ENCODE results near the gene SARM1. TPM values are rescaled to one million over a fixed set of nuclear protein-coding genes. Genes with fewer than 3 reads are reported as not detected.

The SARM1 gene
- total and polyA plus RNA-seq, 8 donors, result 11.7 to 19.9 (median 13.2) TPM

GRCh38 chr17:28326114-28326513 lies 45.4 kb upstream of the SARM1 start:
- intact Hi-C loops (cut with DNase I), result no loop called here
- peak; percentile 13 for ATAC-seq
- H3K4me3 ChIP-seq, result no peak overlapping the region

DNA sequence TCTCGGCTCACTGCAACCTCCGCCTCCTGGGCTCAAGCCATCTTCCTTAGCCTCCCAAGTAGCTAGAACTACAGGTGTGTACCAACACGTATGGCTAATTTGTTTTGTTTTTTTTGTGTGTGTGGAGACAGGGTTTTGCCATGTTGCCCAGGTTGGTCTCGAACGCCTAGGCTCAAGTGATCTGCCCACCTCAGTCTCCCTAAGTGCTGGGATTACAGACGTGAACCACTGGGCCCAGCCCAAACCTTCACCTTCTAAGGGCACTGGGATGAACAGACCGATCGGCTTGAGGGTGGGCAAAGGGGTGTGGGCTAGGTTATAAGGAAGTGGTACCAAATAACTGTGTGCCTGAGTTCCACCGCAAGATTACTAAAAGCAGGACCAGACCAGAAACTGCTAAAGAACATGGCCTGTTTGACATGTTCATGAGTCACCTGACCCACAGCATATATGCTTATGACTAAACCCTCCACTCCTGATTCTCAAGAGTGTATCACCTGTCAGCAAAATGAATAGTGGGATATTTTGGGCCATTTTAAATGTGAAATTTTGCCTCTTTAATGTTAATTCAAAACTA lies 44.4 kb upstream of the SARM1 start:
- H3K36me3 ChIP-seq, result peaks cover 0 to 58% of the 10 kb centered on the region in 2 donors
- H3K9me3 ChIP-seq, result no peaks in the 10 kb centered on the region
- TF ChIP-seq, protein P1, sequence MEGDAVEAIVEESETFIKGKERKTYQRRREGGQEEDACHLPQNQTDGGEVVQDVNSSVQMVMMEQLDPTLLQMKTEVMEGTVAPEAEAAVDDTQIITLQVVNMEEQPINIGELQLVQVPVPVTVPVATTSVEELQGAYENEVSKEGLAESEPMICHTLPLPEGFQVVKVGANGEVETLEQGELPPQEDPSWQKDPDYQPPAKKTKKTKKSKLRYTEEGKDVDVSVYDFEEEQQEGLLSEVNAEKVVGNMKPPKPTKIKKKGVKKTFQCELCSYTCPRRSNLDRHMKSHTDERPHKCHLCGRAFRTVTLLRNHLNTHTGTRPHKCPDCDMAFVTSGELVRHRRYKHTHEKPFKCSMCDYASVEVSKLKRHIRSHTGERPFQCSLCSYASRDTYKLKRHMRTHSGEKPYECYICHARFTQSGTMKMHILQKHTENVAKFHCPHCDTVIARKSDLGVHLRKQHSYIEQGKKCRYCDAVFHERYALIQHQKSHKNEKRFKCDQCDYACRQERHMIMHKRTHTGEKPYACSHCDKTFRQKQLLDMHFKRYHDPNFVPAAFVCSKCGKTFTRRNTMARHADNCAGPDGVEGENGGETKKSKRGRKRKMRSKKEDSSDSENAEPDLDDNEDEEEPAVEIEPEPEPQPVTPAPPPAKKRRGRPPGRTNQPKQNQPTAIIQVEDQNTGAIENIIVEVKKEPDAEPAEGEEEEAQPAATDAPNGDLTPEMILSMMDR (IDR thresholded peaks at IDR 0.05), result no peak
- H3K27me3 ChIP-seq, result no peaks in the 10 kb centered on the region
- ATAC-seq (no peak), DNase-seq (no peak)
- peaks cover 0 to 10% of the 10 kb centered on the region in 2 donors for H3K4me1 ChIP-seq
- no peak overlapping the region for H3K4me3 ChIP-seq
- intact Hi-C loops (cut with DNase I), result no loop called here
- H3K27ac ChIP-seq, result no peak overlapping the region

More at GRCh38 chr17:28326114-28326513, 45.4 kb upstream of the SARM1 start:
- no peaks in the 10 kb centered on the region for H3K9me3 ChIP-seq
- no peak overlapping the region for H3K27ac ChIP-seq
- TF ChIP-seq, protein P1 (IDR thresholded peaks at IDR 0.05), result no peak
- H3K4me1 ChIP-seq, result peaks cover 0 to 10% of the 10 kb centered on the region in 2 donors
- H3K27me3 ChIP-seq, result no peaks in the 10 kb centered on the region
- H3K36me3 ChIP-seq, result peaks cover 0 to 48% of the 10 kb centered on the region in 2 donors
- no peak for DNase-seq

DNA sequence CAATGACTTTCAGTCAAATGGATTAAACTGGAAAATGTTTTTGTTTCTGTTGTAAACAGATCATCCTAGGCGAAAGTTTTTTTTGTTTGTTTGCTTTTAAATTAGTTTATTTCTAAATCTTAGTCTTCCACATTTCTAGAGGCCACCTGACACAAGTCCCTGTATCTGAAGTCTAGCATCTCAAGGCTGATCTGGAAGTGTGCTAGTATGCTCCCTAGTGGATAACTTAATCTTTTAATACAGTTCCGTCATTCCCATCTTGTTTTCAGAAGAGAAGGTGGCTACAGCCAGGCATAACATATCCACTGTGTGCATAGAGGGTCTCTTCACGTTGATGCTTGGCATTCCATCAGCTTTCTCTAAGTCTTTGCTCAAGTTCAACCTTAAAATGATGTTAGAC lies 43.8 kb upstream of the SARM1 start:
- ATAC-seq, result no peak
- peaks cover 0 to 59% of the 10 kb centered on the region in 2 donors for H3K36me3 ChIP-seq
- H3K4me1 ChIP-seq, result peaks cover 0 to 10% of the 10 kb centered on the region in 2 donors

GRCh38 chr17:28328325-28328724 lies 43.2 kb upstream of the SARM1 start:
- intact Hi-C loops (cut with DNase I), result no loop called here
- DNase-seq, result no peak
- Histone ChIP-seq H3K27ac (no peak overlapping the region), H3K4me1 (peaks cover 0 to 14% of the 10 kb centered on the region in 2 donors), H3K9me3 (no peaks in the 10 kb centered on the region), H3K36me3 (peaks cover 0 to 59% of the 10 kb centered on the region in 2 donors), H3K27me3 (no peaks in the 10 kb centered on the region), H3K4me3 (no peak overlapping the region)
- no peak for ATAC-seq
- TF ChIP-seq, protein P1 (IDR thresholded peaks at IDR 0.05), result no peak

More for the DNA sequence above, 43.8 kb upstream of the SARM1 start:
- no peak overlapping the region for H3K4me3 ChIP-seq
- no peaks in the 10 kb centered on the region for H3K27me3 ChIP-seq
- no peaks in the 10 kb centered on the region for H3K9me3 ChIP-seq
- TF ChIP-seq, protein P1 (IDR thresholded peaks at IDR 0.05), result no peak
- intact Hi-C loops (cut with DNase I), result no loop called here
- DNase-seq, result no peak
- H3K27ac ChIP-seq, result no peak overlapping the region

- no peaks in the 10 kb centered on the region for H3K27me3 ChIP-seq
- H3K36me3 ChIP-seq, result peaks cover 0 to 59% of the 10 kb centered on the region in 2 donors
- H3K9me3 ChIP-seq, result no peaks in the 10 kb centered on the region
- peaks cover 10 to 21% of the 10 kb centered on the region in 2 donors for H3K4me1 ChIP-seq
- DNase-seq (no peak), ATAC-seq (no peak)
- TF ChIP-seq, protein P1 (IDR thresholded peaks at IDR 0.05), result no peak
- intact Hi-C loops (cut with DNase I), result no loop called here
- no peak overlapping the region for H3K27ac ChIP-seq
- no peak overlapping the region for H3K4me3 ChIP-seq
Measured at GRCh38 chr17:28330671-28331070, 40.8 kb upstream of the SARM1 start.

Data from left lung (tissue), 10 donors.